Liver (tissue), 9 donors: ENCODE data around the gene ALOX15. TPM values are rescaled to one million over a fixed set of nuclear protein-coding genes. Genes with fewer than 3 reads are reported as not detected.
A peak's percentile ranks its signal among the peaks of the same experiment; 100 is the strongest.

ENCODE experiments used
- DNase-seq: peaks from one replicate; pipeline ENCODE4 v3.0.0-alpha.2; 2017; ENCODE audit warnings: low spot score
- H3K27ac ChIP-seq, 2 donors: one replicate each; pipeline ENCODE4 v1.7.0; 2013; ENCODE audit warnings: inconsistent platforms in 2 of 2, low read length in 2 of 2, control low read depth in 1 of 2, low read depth in 1 of 2, mild to moderate bottlenecking in 1 of 2
- H3K27me3 ChIP-seq, 4 donors: one replicate each; pipeline versions ENCODE4 v1.6.1 to v1.7.0; 2013; ENCODE audit warnings: low read length in 3 of 4, inconsistent platforms in 1 of 4, mild to moderate bottlenecking in 1 of 4, moderate library complexity in 1 of 4; ENCODE audit not compliant: control insufficient read depth in 4 of 4, insufficient read depth in 4 of 4
- H3K36me3 ChIP-seq, 4 donors: one replicate each; pipeline versions ENCODE4 v1.6.1 to v1.7.0; 2013; ENCODE audit warnings: low read length in 3 of 4, mild to moderate bottlenecking in 3 of 4, low read depth in 1 of 4, moderate library complexity in 1 of 4; ENCODE audit not compliant: control insufficient read depth in 4 of 4, insufficient read depth in 3 of 4
- H3K4me1 ChIP-seq, 4 donors: one replicate each; pipeline versions ENCODE4 v1.6.1 to v1.7.0; 2013; ENCODE audit warnings: low read length in 3 of 4, mild to moderate bottlenecking in 3 of 4, moderate library complexity in 1 of 4; ENCODE audit not compliant: control insufficient read depth in 4 of 4, insufficient read depth in 4 of 4
- H3K4me3 ChIP-seq, 3 donors: one replicate each; pipeline versions ENCODE4 v1.6.1 to v1.7.0; 2013; ENCODE audit warnings: low read length in 3 of 3, control low read depth in 1 of 3, low read depth in 1 of 3, mild to moderate bottlenecking in 1 of 3
- H3K9ac ChIP-seq, 2 donors: one replicate each; pipeline ENCODE4 v1.7.0; 2013; ENCODE audit warnings: low read length in 2 of 2, mild to moderate bottlenecking in 2 of 2, moderate library complexity in 2 of 2, control low read depth in 1 of 2, low read depth in 1 of 2
- H3K9me3 ChIP-seq, 4 donors: one replicate each; pipeline versions ENCODE4 v1.6.1 to v1.7.0; 2013; ENCODE audit warnings: low read length in 3 of 4; ENCODE audit not compliant: control insufficient read depth in 4 of 4
- ATF3 ChIP-seq: IDR thresholded peaks from 2 replicates; pipeline ENCODE4 v1.6.1; 2016; ENCODE audit warnings: antibody characterized with exemption
- CTCF ChIP-seq: fragments of 150-350 bp; IDR thresholded peaks from 2 replicates; pipeline ENCODE4 v1.5.1; 2017; ENCODE audit warnings: improper control_type of control experiment, low read depth, low read length; ENCODE audit not compliant: missing input control
- EGR1 ChIP-seq, 2 donors: IDR thresholded peaks; 2 replicates each; pipeline ENCODE4 v1.6.1; 2016 to 2018; ENCODE audit warnings: antibody characterized with exemption in 2 of 2, low read depth in 2 of 2
- FOXA1 ChIP-seq: IDR thresholded peaks from 2 replicates; pipeline ENCODE4 v1.6.1; 2016; ENCODE audit warnings: antibody characterized with exemption
- FOXA2 ChIP-seq: IDR thresholded peaks from 2 replicates; pipeline ENCODE4 v1.6.1; 2016; ENCODE audit warnings: antibody characterized with exemption
- GABPA ChIP-seq, 2 donors: IDR thresholded peaks in 1 of 2; conservative IDR thresholded peaks in 1 of 2; 2 replicates each; pipeline ENCODE4 v1.6.1; 2016; ENCODE audit warnings: antibody characterized with exemption in 2 of 2, mild to moderate bottlenecking in 1 of 2, moderate library complexity in 1 of 2
- HNF4A ChIP-seq, 2 donors: conservative IDR thresholded peaks; 2 replicates each; pipeline ENCODE4 v1.6.1; 2016; ENCODE audit warnings: antibody characterized with exemption in 2 of 2, mild to moderate bottlenecking in 2 of 2
- HNF4G ChIP-seq: IDR thresholded peaks from 2 replicates; pipeline ENCODE4 v1.6.1; 2016; ENCODE audit warnings: antibody characterized with exemption
- NR2F2 ChIP-seq: IDR thresholded peaks from 2 replicates; pipeline ENCODE4 v1.6.1; 2016; ENCODE audit warnings: antibody characterized with exemption
- RAD21 ChIP-seq, 2 donors: IDR thresholded peaks; 2 replicates each; pipeline ENCODE4 v1.6.1; 2016; ENCODE audit warnings: antibody characterized with exemption in 2 of 2, mild to moderate bottlenecking in 2 of 2
- RXRA ChIP-seq, 2 donors: IDR thresholded peaks; 2 replicates each; pipeline ENCODE4 v1.6.1; 2017 to 2018; ENCODE audit warnings: antibody characterized with exemption in 2 of 2, mild to moderate bottlenecking in 1 of 2
- SP1 ChIP-seq: IDR thresholded peaks from 2 replicates; pipeline ENCODE4 v1.6.1; 2018; ENCODE audit warnings: antibody characterized with exemption, mild to moderate bottlenecking
- TAF1 ChIP-seq: conservative IDR thresholded peaks from 2 replicates; pipeline ENCODE4 v1.6.1; 2016; ENCODE audit warnings: antibody characterized with exemption, mild to moderate bottlenecking
- YY1 ChIP-seq: IDR thresholded peaks from 2 replicates; pipeline ENCODE4 v1.6.1; 2016; ENCODE audit warnings: antibody characterized with exemption, mild to moderate bottlenecking
- ZBTB33 ChIP-seq: IDR thresholded peaks from 2 replicates; pipeline ENCODE4 v1.6.1; 2016; ENCODE audit warnings: antibody characterized with exemption
- WGBS: extraction: QIAGEN DNeasy Blood & Tissue Kit; methylation state at CpG from one replicate; pipeline ENCODE4 v1.1.7; 2013; 5-methylcytosine and 5-hydroxymethylcytosine counted together
- polyA plus RNA-seq, 2 donors: library from polyadenylated mRNA; stranded (reverse) in 1 of 2; unstranded in 1 of 2; fragments of 200-250 nt in 1 of 2; fragments of >200 nt in 1 of 2; fragmentation: Nextera tagmentation in 1 of 2; extraction: Ambion mirVana in 1 of 2; gene quantifications; one replicate each; pipeline versions ENCODE4 v1.2.1 to v1.2.3, GENCODE V29; 2013 to 2015
- total RNA-seq, 2 donors: library from RNA; depleted of rRNA; stranded (reverse); fragments of >200 nt; gene quantifications; one replicate each; pipeline ENCODE4 v1.2.3, GENCODE V29; 2014
- TF ChIP-seq, protein P1 (sequence below): IDR thresholded peaks from 2 replicates; pipeline ENCODE4 v1.6.1; 2016; ENCODE audit warnings: antibody characterized with exemption
- donor health status: healthy.
- donor health status: healthy.
- donor health status: healthy.
- donor health status: healthy.
- donor health status: healthy.

Gene ALOX15
- total and polyA plus RNA-seq, 4 donors = 0.03 to 1.7 TPM; not detected in 2

- Histone ChIP-seq H3K9ac (no peak within 1 kb of the TSS), H3K4me1 (peaks cover 6 to 16% (median 11%) of the 10 kb centered on the region in 4 donors), H3K27me3 (peaks cover 0 to 6% (median 1%) of the 10 kb centered on the region in 4 donors), H3K9me3 (no peaks in the 10 kb centered on the region), H3K27ac (no peak within 1 kb of the TSS), H3K4me3 (peak within 1 kb of the TSS in 1 of 3 donors; percentile 46), H3K36me3 (no peaks in the 10 kb centered on the region)
- no peak for DNase-seq
- TF ChIP-seq NR2F2 = no peak
- TF ChIP-seq FOXA1 = no peak
- TF ChIP-seq HNF4A (conservative IDR thresholded peaks at IDR 0.05) = no peak
- TF ChIP-seq RXRA (IDR thresholded peaks at IDR 0.05) = no peak
- no peak for TF ChIP-seq EGR1 (IDR thresholded peaks at IDR 0.05; ENCODE audit: low read depth in 2 of 2)
- no peak for TF ChIP-seq RAD21 (IDR thresholded peaks at IDR 0.05)
- TF ChIP-seq SP1 = no peak
- no peak for TF ChIP-seq GABPA (IDR thresholded peaks at IDR 0.05 in 1 of 2, conservative IDR thresholded peaks at IDR 0.05 in 1 of 2)
- TF ChIP-seq ZBTB33 = no peak
- no peak for TF ChIP-seq ATF3
- TF ChIP-seq TAF1 = no peak
- no peak for TF ChIP-seq YY1
- TF ChIP-seq, protein P1, sequence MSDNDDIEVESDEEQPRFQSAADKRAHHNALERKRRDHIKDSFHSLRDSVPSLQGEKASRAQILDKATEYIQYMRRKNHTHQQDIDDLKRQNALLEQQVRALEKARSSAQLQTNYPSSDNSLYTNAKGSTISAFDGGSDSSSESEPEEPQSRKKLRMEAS = no peak
- no peak for TF ChIP-seq FOXA2
- no peak for TF ChIP-seq CTCF
- 2% methylated on average over 100 of the region's 100 CpGs for WGBS
These were observed 57.2 kb downstream of the ALOX15 start, which contains the start of gene SMTNL2 for GRCh38 chr17:4584101-4584916. Gene SMTNL2, plus strand, starts transcription at chr17:4584529. Its CDS starts 77 bp downstream, at chr17:4584606.

DNA sequence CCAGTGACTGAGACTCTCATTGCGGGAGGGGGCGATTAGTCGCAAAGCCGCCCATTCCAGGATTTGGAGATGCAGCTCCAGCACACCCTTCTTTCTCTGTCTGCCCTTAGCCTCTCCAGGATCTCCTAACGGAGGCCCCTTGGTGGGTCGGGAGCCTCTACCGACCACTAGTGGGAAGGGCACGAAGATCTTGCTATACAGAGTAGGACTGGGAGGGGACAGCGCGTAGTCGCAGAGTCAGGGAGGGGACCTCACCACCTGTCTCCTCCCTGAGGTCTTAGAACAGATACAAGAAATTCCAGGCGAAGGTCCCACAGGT lies 57.7 kb downstream of the ALOX15 start:
- TF ChIP-seq ATF3 = no peak
- no peak for TF ChIP-seq YY1
- no peak for TF ChIP-seq HNF4G
- TF ChIP-seq FOXA1 = no peak
- TF ChIP-seq GABPA (IDR thresholded peaks at IDR 0.05 in 1 of 2, conservative IDR thresholded peaks at IDR 0.05 in 1 of 2) = no peak
- TF ChIP-seq FOXA2 = no peak
- no peak for TF ChIP-seq CTCF
- Histone ChIP-seq H3K36me3 (no peaks in the 10 kb centered on the region), H3K27ac (no peak overlapping the region), H3K9ac (no peak overlapping the region), H3K4me1 (peaks cover 6 to 16% (median 11%) of the 10 kb centered on the region in 4 donors), H3K27me3 (peaks cover 0 to 6% (median 1%) of the 10 kb centered on the region in 4 donors), H3K4me3 (peak overlapping the region in 1 of 3 donors; percentile 46), H3K9me3 (no peaks in the 10 kb centered on the region)
- WGBS = 25% methylated on average over 12 of the region's 12 CpGs
- no peak for DNase-seq
